ENCODE data around the gene PIGL.
"Not testable (repeated sequence)": the region's sequence is repeated elsewhere in the genome, so short reads cannot be mapped to it uniquely, and the experiment has no call there.

Gene PIGL

DNA sequence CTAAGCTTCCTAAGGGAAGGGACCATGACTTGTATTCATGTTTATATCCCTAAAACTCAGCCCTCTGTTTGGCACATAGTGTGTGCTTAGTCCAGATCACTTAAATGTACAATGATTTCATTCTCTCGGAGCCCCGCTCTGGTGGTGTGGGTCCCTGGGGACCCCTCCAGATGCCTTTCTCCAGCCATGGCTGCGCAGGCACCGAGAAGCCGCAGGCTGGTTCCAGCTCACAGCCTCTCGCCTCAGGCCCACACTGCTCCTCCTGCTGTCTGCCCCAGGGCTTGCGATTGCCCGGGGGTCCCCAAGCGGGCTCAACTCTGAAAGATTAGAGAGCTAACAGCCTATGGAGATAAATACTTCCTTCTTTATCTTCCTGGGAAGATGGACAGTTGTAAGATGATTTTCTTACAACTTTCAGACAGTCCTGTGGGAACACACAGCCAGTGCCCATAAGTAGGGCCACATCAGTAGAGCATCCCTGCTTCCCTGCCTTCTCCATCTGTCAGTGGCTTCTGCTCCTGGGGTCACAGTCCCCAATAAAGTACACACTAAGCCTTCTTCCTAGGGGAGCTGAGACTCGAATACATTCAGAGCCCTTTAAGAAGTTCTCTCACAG, 70.0 kb downstream of the PIGL start:
- no peaks in the 10 kb centered on the region for H3K27me3 ChIP-seq (ENCODE audit: insufficient read depth, low read length)
- no peak overlapping the region for H2AFZ ChIP-seq (ENCODE audit: low read depth, low read length)
- peak overlapping the region; percentile 32 for H3K4me3 ChIP-seq (ENCODE audit: low read length)
- H3K9me3 ChIP-seq (ENCODE audit: low read length) = no peaks in the 10 kb centered on the region
- peaks cover 20% of the 10 kb centered on the region for H3K4me1 ChIP-seq (ENCODE audit: insufficient read depth, low read length)
- H3K36me3 ChIP-seq (ENCODE audit: insufficient read depth, low read length) = no peaks in the 10 kb centered on the region

DNA sequence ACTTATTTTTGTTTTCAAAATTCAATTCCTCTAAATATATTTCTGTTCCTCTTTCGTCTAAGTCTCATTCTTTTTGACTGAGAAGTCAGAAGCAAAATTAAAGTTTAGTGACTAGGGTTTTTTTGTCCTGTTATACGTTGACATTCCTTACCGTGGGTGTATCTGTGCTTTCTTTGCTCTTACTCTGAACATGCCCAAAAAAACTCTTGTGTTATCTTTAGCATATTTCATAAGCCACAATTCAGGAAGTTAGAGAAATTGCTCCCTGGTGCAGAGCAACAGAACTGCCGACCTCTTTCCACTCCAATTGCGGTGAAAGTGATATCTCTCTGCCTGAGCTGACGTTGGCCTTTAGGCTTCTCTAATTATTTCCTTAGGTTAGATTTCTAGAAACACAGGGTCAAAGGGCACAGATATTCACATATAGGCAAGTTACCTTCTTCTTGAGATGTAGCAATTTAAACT, 70.6 kb downstream of the PIGL start:
- H3K9me3 ChIP-seq (ENCODE audit: low read length) = no peaks in the 10 kb centered on the region
- H3K4me1 ChIP-seq (ENCODE audit: insufficient read depth, low read length) = peaks cover 20% of the 10 kb centered on the region
- H2AFZ ChIP-seq (ENCODE audit: low read depth, low read length) = no peak overlapping the region
- no peaks in the 10 kb centered on the region for H3K27me3 ChIP-seq (ENCODE audit: insufficient read depth, low read length)
- no peaks in the 10 kb centered on the region for H3K36me3 ChIP-seq (ENCODE audit: insufficient read depth, low read length)
- no peak overlapping the region for H3K4me3 ChIP-seq (ENCODE audit: low read length)

DNA sequence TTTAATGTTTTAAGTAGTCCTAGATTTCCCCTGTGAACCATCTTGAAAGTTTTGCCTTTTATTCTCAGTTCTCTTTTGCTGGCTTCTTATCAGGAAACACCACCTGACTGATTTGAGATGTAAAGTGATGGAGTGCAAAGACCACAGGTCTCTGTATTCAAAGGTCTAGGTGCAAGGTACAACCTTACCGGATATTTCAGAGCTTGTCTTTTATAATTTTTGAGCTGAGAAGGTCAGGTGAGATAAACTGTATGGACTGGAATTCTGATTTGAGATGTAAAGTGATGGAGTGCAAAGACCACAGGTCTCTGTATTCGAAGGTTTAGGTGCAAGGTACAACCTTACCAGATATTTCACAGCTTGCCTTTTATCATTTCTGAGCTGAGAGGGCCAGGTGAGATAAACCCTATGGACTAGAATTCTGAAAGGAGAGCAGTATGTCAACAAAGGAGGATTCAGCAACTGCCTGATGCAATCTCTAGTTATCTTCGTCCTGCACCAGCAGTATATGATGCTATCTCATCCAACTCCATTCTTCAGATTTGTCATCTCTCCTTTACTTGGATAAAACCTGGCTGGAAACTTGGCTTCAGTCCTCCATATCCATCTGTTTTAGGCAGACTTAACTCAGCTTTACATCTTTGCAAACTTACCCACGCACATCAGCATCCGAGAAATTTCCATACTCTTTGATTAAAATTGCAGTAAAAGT, 72.0 kb downstream of the PIGL start:
- Histone ChIP-seq H3K9me3 (ENCODE audit: low read length) (no peaks in the 10 kb centered on the region), H3K27me3 (ENCODE audit: insufficient read depth, low read length) (no peaks in the 10 kb centered on the region), H3K4me3 (ENCODE audit: low read length) (no peak overlapping the region), H3K36me3 (ENCODE audit: insufficient read depth, low read length) (no peaks in the 10 kb centered on the region), H2AFZ (ENCODE audit: low read depth, low read length) (no peak overlapping the region), H3K4me1 (ENCODE audit: insufficient read depth, low read length) (peaks cover 20% of the 10 kb centered on the region)

DNA sequence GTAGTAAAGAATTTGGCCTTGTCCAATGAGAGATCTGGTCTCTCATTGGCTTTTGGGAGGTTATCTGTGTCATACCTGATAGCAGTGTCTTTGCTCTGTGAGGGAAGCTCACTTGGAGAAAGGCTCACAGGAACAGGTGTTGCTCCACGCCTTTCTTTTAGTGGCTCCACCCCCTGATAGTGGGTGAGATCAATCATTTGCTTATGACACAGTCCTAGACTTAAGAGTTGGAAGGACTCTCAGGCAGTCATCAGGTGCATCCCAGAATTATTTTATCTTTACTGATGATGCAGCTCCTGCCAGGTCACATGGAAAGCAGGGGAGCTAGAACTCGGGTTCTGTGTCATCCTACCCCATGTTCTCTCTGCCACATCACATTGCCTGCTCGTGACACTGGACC, 76.9 kb downstream of the PIGL start:
- no peaks in the 10 kb centered on the region for H3K27me3 ChIP-seq (ENCODE audit: insufficient read depth, low read length)

DNA sequence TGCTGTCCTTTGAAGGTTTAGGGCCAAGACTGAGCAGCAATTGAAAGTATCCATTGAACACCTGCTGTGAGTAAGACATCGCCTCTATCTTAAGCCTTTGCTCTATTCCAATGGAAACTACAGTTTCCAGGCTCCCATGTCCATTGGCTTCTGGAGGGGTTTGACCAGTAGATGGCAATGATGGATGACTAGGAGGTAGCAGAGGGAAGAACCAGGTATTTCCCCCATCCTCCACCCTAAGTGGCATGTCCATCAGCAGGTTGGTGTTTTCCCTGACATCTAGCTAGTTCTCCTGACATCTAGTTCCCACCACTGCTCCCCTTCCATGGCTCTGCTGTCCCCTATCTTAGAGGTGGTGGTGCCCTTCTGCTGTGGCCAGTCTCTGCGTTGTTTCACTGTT, 77.5 kb downstream of the PIGL start:
- Histone ChIP-seq H3K27me3 (ENCODE audit: insufficient read depth, low read length) (no peaks in the 10 kb centered on the region), H2AFZ (ENCODE audit: low read depth, low read length) (no peak overlapping the region), H3K4me1 (ENCODE audit: insufficient read depth, low read length) (peaks cover 5% of the 10 kb centered on the region)

More for the DNA sequence above, 76.9 kb downstream of the PIGL start:
- H2AFZ ChIP-seq (ENCODE audit: low read depth, low read length) = no peak overlapping the region
- no peaks in the 10 kb centered on the region for H3K9me3 ChIP-seq (ENCODE audit: low read length)
- H3K4me3 ChIP-seq (ENCODE audit: low read length) = no peak overlapping the region
- no peaks in the 10 kb centered on the region for H3K36me3 ChIP-seq (ENCODE audit: insufficient read depth, low read length)
- peaks cover 5% of the 10 kb centered on the region for H3K4me1 ChIP-seq (ENCODE audit: insufficient read depth, low read length)

DNA sequence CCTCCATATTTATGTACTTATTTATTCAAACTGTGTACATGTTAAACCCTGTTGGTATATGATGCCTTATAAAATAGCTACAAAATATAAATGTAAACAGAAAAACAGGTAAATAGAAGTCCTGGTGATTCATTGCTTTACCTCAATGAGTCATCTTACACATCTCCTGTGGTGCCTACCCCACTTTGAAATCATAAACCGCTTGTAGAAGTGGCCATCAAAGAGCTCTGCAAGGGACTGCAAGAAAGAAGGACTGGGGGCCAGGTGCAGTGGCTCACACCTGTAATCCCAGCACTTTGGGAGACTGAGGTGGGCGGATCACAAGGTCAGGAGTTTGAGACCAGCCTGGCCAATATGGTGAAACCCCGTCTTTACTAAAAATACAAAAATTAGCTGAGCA, 79.1 kb downstream of the PIGL start:
- H2AFZ ChIP-seq (ENCODE audit: low read depth, low read length); H3K4me1 ChIP-seq (ENCODE audit: insufficient read depth, low read length); H3K36me3 ChIP-seq (ENCODE audit: insufficient read depth, low read length); H3K4me3 ChIP-seq (ENCODE audit: low read length); H3K27me3 ChIP-seq (ENCODE audit: insufficient read depth, low read length); H3K9me3 ChIP-seq (ENCODE audit: low read length): not testable (repeated sequence)

More for the DNA sequence above, 77.5 kb downstream of the PIGL start:
- Histone ChIP-seq H3K9me3 (ENCODE audit: low read length) (no peaks in the 10 kb centered on the region), H3K36me3 (ENCODE audit: insufficient read depth, low read length) (no peaks in the 10 kb centered on the region), H3K4me3 (ENCODE audit: low read length) (no peak overlapping the region)

DNA sequence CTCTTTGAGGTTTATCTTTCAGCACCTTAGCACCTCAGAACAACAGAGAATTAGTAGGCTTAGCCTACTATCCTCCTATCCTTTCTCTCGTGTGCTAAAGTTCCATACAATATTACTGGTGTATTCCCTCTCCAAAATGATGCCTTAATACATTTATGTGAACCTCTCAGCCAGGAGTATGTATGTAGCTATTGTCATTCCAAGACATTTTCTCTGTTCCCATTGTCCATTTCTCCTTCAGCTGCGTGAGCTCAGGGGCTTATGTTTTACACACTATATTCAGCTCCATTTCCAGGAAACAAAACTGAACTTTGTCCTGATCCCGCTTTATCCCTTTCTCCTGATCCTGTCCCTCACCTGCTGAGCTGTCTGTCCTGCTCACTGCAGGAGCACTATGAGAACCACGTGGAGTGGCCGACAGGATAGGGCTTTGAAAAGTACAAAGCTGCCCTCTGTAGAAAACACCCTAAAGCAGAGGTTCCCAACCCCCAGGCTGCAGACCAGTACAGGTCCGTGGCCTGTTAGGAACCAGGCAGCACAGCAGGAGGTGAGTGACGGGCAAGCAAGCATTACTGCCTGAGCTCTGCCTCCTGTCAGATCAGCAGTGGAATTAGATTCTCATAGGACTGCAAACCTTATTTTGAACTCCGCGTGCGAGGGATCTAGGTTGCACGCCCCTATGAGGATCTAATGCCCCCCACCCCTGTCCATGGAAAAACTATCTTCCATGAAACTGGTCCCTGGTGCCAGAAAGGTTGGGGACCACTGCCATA, 80.5 kb downstream of the PIGL start:
- no peak overlapping the region for H2AFZ ChIP-seq (ENCODE audit: low read depth, low read length)
- H3K27me3 ChIP-seq (ENCODE audit: insufficient read depth, low read length) = no peaks in the 10 kb centered on the region

DNA sequence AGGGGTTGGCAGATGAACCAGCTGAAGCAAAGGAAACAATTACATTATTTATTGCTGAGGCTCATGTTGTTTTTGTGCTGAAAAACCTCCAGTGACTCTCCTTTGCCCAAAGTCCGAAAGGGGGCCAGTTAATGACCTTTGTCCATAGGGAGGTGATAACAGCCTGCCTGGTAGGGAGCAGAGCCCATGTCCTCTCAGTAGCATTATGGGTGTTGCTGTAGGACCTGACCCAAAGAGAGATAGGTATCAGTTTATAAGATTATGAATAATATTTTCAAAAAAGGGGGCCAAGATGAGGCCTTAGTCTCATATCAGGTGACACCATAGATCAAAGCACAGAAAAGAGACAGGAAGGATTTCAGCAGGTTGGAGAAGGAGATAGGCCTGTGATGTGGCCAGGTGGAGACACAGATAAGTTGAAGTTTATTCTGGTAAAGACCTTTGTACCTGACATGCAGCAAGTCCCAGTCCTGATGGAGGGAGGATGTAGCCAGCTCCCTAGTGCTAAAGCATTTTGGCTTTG, 81.2 kb downstream of the PIGL start:
- Histone ChIP-seq H3K4me3 (ENCODE audit: low read length) (no peak overlapping the region), H3K4me1 (ENCODE audit: insufficient read depth, low read length) (peaks cover 5% of the 10 kb centered on the region), H2AFZ (ENCODE audit: low read depth, low read length) (no peak overlapping the region), H3K9me3 (ENCODE audit: low read length) (no peaks in the 10 kb centered on the region), H3K27me3 (ENCODE audit: insufficient read depth, low read length) (no peaks in the 10 kb centered on the region), H3K36me3 (ENCODE audit: insufficient read depth, low read length) (peaks cover 2% of the 10 kb centered on the region)

More for the DNA sequence above, 80.5 kb downstream of the PIGL start:
- no peaks in the 10 kb centered on the region for H3K9me3 ChIP-seq (ENCODE audit: low read length)
- no peak overlapping the region for H3K4me3 ChIP-seq (ENCODE audit: low read length)
- peaks cover 5% of the 10 kb centered on the region for H3K4me1 ChIP-seq (ENCODE audit: insufficient read depth, low read length)
- H3K36me3 ChIP-seq (ENCODE audit: insufficient read depth, low read length) = peaks cover 2% of the 10 kb centered on the region

DNA sequence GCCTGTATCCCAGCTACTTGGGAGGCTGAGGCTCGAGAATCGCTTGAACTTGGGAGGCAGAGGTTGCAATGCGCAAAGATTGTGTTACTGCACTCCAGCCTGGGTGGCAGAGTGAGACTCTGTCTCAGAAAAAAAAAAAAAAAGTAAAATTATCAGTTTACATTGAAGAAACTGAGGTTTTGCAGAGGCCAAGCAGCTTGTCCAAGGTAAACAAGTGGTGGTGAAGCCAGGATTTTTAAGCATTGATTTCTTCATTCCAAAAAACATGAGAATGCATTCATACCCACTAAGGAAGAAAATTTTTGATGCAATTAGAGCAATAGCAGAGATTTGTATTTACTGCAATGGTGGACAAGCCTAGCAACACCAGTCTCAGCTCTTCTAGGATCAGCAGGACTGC, 83.5 kb downstream of the PIGL start:
- Histone ChIP-seq H3K36me3 (ENCODE audit: insufficient read depth, low read length) (peaks cover 2% of the 10 kb centered on the region), H2AFZ (ENCODE audit: low read depth, low read length) (no peak overlapping the region)

DNA sequence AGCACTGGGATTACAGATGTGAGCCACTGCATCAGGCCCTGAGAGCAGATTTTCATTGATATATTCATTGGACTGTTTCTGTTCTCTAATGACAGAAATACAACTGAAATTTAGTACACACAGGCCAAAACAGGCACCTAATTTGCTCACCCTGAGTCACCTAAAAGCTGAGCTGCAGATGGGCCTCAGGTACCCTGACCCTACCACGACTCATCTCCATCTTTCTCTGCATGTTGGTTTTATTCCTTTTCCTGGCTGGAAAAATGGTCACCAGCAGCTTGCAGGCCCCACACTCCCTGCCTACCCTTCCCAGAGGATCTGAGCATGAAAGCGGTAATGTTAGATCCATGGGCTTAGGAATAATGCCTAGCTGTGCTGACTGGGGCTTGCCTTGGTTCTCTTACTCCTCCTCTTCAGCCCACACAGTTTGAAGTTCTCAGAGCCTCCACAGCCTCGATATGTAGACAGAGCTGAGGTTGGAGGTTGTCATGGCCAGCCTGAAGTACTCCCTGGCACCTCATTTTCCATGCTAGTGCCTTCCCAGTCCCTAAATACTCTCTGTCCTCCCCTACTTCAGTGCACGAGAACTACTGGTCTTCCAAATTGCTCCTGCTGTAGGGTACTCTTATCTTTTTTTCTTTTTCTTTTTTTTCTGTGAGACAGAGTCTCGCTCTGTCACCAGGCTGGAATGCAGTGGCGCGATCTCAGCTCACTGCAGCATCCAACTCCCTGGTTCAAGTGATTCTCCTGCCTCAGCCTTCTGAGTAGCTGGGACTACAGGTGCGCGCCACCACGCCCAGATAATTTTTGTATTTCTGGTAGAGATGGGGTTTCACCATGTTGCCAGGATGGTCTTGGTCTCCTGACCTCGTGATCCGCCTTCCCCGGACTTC, 85.2 kb downstream of the PIGL start:
- Histone ChIP-seq H2AFZ (ENCODE audit: low read depth, low read length) (no peak overlapping the region), H3K36me3 (ENCODE audit: insufficient read depth, low read length) (peaks cover 4% of the 10 kb centered on the region), H3K4me1 (ENCODE audit: insufficient read depth, low read length) (peaks cover 5% of the 10 kb centered on the region), H3K4me3 (ENCODE audit: low read length) (no peak overlapping the region), H3K27me3 (ENCODE audit: insufficient read depth, low read length) (no peaks in the 10 kb centered on the region), H3K9me3 (ENCODE audit: low read length) (no peaks in the 10 kb centered on the region)

More for the DNA sequence above, 83.5 kb downstream of the PIGL start:
- no peaks in the 10 kb centered on the region for H3K27me3 ChIP-seq (ENCODE audit: insufficient read depth, low read length)
- H3K4me1 ChIP-seq (ENCODE audit: insufficient read depth, low read length) = peaks cover 5% of the 10 kb centered on the region
- H3K9me3 ChIP-seq (ENCODE audit: low read length) = no peaks in the 10 kb centered on the region
- no peak overlapping the region for H3K4me3 ChIP-seq (ENCODE audit: low read length)

DNA sequence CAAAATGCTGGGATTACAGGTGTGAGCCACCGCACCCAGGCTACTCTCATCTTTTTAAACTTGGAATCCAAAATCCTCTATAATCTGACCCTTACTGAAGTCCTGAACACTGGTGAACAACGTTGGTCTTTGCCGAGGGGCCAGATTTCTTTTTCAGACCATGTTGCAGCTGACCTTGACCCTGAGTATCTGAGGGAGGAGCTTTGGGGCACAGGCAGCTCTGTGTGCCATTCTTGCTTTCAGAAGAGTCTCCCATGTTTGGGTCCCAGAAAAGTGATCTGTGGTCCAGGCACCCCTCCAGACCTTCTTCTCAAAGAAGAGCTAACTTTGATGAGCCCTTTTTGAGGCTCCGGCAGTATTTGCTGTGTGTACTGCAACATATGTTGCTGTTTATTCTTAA, 85.8 kb downstream of the PIGL start:
- H3K27me3 ChIP-seq (ENCODE audit: insufficient read depth, low read length) = no peaks in the 10 kb centered on the region
- no peaks in the 10 kb centered on the region for H3K4me1 ChIP-seq (ENCODE audit: insufficient read depth, low read length)
- H3K4me3 ChIP-seq (ENCODE audit: low read length) = no peak overlapping the region
- H2AFZ ChIP-seq (ENCODE audit: low read depth, low read length) = no peak overlapping the region
- H3K9me3 ChIP-seq (ENCODE audit: low read length) = no peaks in the 10 kb centered on the region
- peaks cover 6% of the 10 kb centered on the region for H3K36me3 ChIP-seq (ENCODE audit: insufficient read depth, low read length)

DNA sequence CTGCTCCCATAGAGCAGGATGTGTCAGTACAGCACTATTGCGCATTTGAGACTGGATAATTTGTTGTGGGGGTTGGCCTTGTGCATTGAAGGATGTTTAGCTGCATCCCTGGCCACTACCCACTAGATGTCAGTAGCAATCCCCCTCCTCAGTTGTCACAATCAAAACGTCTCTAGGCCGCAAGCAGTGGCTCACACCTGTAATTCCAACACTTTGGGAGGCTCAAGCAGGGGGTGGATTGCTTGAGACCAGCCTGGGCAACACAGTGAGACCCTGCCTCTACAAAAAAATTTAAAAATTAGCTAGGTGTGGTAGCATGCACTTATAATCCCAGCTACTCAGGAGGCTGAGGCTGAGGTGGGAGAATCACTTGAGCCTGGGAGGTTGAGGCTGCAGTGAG, 87.8 kb downstream of the PIGL start:
- Histone ChIP-seq H3K4me1 (ENCODE audit: insufficient read depth, low read length) (no peaks in the 10 kb centered on the region), H3K27me3 (ENCODE audit: insufficient read depth, low read length) (no peaks in the 10 kb centered on the region), H3K9me3 (ENCODE audit: low read length) (no peaks in the 10 kb centered on the region), H2AFZ (ENCODE audit: low read depth, low read length) (no peak overlapping the region), H3K36me3 (ENCODE audit: insufficient read depth, low read length) (peaks cover 6% of the 10 kb centered on the region), H3K4me3 (ENCODE audit: low read length) (no peak overlapping the region)
